ENCODE data around the gene CCDC34. TPM values are rescaled to one million over a fixed set of nuclear protein-coding genes. Genes with fewer than 3 reads are reported as not detected.

Gene CCDC34
- polyA plus RNA-seq, 3 donors from 2014 or later, result 1.3 to 1.6 (median 1.4) TPM

DNA sequence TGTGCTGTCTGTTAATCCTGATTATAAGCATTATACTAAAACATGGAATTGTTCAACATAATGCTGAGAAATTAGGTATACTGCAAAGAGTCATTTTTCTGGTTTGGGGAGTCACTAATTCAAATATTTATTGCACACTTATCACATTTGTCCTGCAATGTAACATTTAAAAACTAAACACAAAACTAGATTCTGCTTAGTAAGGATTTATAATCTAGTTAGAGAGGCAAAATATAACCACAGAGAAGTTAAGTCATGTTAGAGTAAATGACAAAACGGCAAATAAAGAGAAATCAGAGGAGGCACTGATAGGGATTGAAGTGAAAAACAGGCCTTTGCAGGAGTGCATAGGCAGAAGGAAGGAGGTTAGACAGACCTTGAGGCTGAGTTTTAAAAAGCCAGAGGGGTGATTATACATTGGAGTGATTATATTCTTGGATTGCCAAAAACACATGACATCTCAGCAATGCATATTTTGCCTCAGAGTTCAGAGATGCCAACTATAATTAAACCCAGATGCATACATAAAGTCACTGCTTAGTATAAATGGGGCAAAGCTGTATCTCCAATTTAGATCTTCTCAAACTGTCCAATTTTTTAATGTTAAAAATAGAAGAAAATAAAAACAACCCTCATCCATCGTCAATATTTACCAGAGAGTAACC, 49.7 kb downstream of the CCDC34 start:
- Mint-ChIP-seq H3K4me3 (no peak overlapping the region), H3K4me1 (no peaks in the 10 kb centered on the region), H3K9me3 (peaks cover 0 to 2% (median 0%) of the 10 kb centered on the region in 6 donors), H3K36me3 (no peaks in the 10 kb centered on the region), H3K27me3 (ENCODE audit: low read depth in 3 of 3) (peaks cover 0 to 3% (median 0%) of the 10 kb centered on the region in 3 donors), H3K27ac (peak overlapping the region in 1 of 6 donors; percentile 12)
- no peak for DNase-seq

- Mint-ChIP-seq H3K4me1 (no peaks in the 10 kb centered on the region), H3K4me3 (no peak overlapping the region), H3K9me3 (peaks cover 0 to 2% (median 0%) of the 10 kb centered on the region in 6 donors), H3K27me3 (ENCODE audit: low read depth in 3 of 3) (no peaks in the 10 kb centered on the region), H3K36me3 (no peaks in the 10 kb centered on the region), H3K27ac (no peak overlapping the region)
- DNase-seq, result no peak
Observed at GRCh38 chr11:27312110-27312509, 50.9 kb downstream of the CCDC34 start.

- Mint-ChIP-seq H3K4me3 (no peak overlapping the region), H3K36me3 (no peaks in the 10 kb centered on the region), H3K27me3 (ENCODE audit: low read depth in 3 of 3) (peaks cover 0 to 3% (median 0%) of the 10 kb centered on the region in 3 donors), H3K4me1 (no peaks in the 10 kb centered on the region), H3K27ac (no peak overlapping the region), H3K9me3 (peaks cover 0 to 5% (median 0%) of the 10 kb centered on the region in 6 donors)
- DNase-seq, result no peak
Observed at GRCh38 chr11:27310707-27311106, 52.3 kb downstream of the CCDC34 start.

DNA sequence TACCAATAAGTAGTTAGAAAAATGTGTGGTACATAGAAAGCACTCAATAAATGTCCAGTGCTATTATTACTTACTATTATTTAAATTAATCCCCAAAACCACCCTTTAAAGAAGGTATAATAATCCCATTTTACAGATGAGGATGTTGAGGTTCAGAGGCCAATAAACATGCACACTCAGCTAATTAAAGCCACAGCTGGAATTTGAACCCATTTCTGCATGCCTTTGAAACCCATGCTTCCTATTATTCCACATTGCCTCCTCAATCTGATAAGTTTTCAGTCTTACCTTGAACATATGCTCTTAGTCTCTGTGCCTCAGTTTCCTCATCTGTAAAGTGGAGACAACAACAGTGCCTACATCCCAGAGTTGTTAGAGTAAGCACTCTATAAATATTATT, 52.8 kb downstream of the CCDC34 start:
- H3K9me3 Mint-ChIP-seq, result peaks cover 0 to 5% (median under 1%) of the 10 kb centered on the region in 6 donors
- H3K4me3 Mint-ChIP-seq, result no peak overlapping the region
- no peaks in the 10 kb centered on the region for H3K4me1 Mint-ChIP-seq
- H3K27me3 Mint-ChIP-seq (ENCODE audit: low read depth in 3 of 3), result peaks cover 0 to 3% (median 0%) of the 10 kb centered on the region in 3 donors
- H3K27ac Mint-ChIP-seq, result no peak overlapping the region
- no peaks in the 10 kb centered on the region for H3K36me3 Mint-ChIP-seq
- no peak for DNase-seq

DNA sequence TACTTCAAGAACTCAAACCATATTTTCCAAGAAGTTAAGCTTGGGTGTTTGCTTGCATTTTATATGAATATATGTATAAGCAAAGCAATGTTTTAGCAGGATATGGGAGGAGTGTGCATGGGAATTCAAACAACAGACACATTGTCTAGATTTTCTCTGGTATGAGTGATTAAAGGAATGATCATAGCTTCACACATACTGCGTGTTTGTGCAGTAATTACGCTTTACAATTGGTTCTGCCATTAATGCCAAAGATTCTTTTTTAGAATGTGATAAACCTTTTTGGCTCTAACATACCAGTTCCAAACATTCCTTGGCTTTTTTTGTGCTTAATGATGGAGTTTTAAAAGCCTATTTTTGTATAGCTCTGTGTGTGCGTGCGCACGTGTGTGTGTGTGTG, 54.0 kb downstream of the CCDC34 start:
- H3K9me3 Mint-ChIP-seq, result peaks cover 0 to 6% (median under 1%) of the 10 kb centered on the region in 6 donors
- H3K4me3 Mint-ChIP-seq, result no peak overlapping the region
- no peaks in the 10 kb centered on the region for H3K36me3 Mint-ChIP-seq
- no peak overlapping the region for H3K27ac Mint-ChIP-seq
- no peaks in the 10 kb centered on the region for H3K4me1 Mint-ChIP-seq
- DNase-seq, result no peak
- H3K27me3 Mint-ChIP-seq (ENCODE audit: low read depth in 3 of 3), result peaks cover 0 to 3% (median 0%) of the 10 kb centered on the region in 3 donors

DNA sequence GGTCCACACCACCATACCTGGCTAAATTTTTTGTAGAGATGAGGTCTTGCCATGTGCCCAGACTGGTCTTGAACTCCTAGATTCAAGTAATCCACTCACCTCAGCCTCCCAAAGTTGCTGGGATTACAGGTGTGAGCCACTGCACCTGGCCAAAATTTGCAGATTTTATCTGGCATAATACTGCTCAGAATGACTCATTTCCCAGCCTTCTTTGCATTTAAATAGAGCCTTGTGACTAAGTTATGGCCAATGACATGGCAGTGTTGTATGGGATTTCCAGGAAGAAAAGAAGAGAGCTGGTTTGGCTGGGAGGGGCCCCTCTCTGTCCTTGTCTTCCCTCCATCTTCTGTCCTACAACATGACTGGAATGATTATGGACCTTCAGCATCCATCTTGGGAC, 55.8 kb downstream of the CCDC34 start:
- Mint-ChIP-seq H3K27ac (no peak overlapping the region), H3K9me3 (peaks cover 0 to 6% (median 1%) of the 10 kb centered on the region in 6 donors), H3K27me3 (ENCODE audit: low read depth in 3 of 3) (peaks cover 0 to 3% (median 0%) of the 10 kb centered on the region in 3 donors), H3K4me1 (no peaks in the 10 kb centered on the region), H3K4me3 (no peak overlapping the region), H3K36me3 (no peaks in the 10 kb centered on the region)
- no peak for DNase-seq

GRCh38 chr11:27305751-27306150, 57.3 kb downstream of the CCDC34 start:
- Mint-ChIP-seq H3K36me3 (no peaks in the 10 kb centered on the region), H3K9me3 (peaks cover 0 to 8% (median 1%) of the 10 kb centered on the region in 6 donors), H3K4me3 (no peak overlapping the region), H3K27ac (no peak overlapping the region), H3K4me1 (no peaks in the 10 kb centered on the region), H3K27me3 (ENCODE audit: low read depth in 3 of 3) (peaks cover 0 to 3% (median 0%) of the 10 kb centered on the region in 3 donors)
- DNase-seq, result no peak

- H3K4me3 Mint-ChIP-seq, result no peak overlapping the region
- H3K4me1 Mint-ChIP-seq, result no peaks in the 10 kb centered on the region
- no peaks in the 10 kb centered on the region for H3K36me3 Mint-ChIP-seq
- H3K9me3 Mint-ChIP-seq, result peaks cover 0 to 8% (median 3%) of the 10 kb centered on the region in 6 donors
- DNase-seq, result no peak
- H3K27me3 Mint-ChIP-seq (ENCODE audit: low read depth in 3 of 3), result peaks cover 0 to 3% (median 0%) of the 10 kb centered on the region in 3 donors
- H3K27ac Mint-ChIP-seq, result no peak overlapping the region
Observed at GRCh38 chr11:27304514-27304913, 58.5 kb downstream of the CCDC34 start.

GRCh38 chr11:27303903-27304302, 59.1 kb downstream of the CCDC34 start:
- Mint-ChIP-seq H3K27ac (no peak overlapping the region), H3K27me3 (ENCODE audit: low read depth in 3 of 3) (peaks cover 0 to 3% (median 0%) of the 10 kb centered on the region in 3 donors), H3K9me3 (peaks cover 0 to 8% (median 3%) of the 10 kb centered on the region in 6 donors), H3K36me3 (no peaks in the 10 kb centered on the region), H3K4me3 (no peak overlapping the region), H3K4me1 (no peaks in the 10 kb centered on the region)
- DNase-seq, result no peak

GRCh38 chr11:27300974-27301373, 62.0 kb downstream of the CCDC34 start:
- Mint-ChIP-seq H3K36me3 (no peaks in the 10 kb centered on the region), H3K27ac (no peak overlapping the region), H3K9me3 (peaks cover 0 to 8% (median 2%) of the 10 kb centered on the region in 6 donors), H3K4me3 (no peak overlapping the region), H3K4me1 (no peaks in the 10 kb centered on the region), H3K27me3 (ENCODE audit: low read depth in 3 of 3) (no peaks in the 10 kb centered on the region)
- no peak for DNase-seq

DNA sequence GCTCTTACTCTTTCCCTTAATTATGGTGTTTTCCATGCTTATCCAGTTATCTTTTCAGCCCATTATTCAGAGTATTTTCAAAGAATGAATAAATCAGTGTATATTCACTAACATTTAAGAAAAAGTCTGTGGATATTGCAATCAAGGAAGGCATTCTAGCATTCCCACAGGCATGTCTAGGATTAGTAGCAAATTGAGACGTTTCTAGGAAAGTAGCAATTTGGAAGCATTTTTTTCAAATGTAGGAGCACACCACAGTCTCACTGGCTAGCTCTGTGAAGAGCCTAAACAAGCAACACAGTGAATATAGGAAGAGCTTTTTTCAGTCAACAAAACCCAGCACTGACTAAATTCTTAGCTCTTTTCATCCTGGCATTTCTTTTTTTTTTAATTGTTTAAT, 65.4 kb downstream of the CCDC34 start:
- H3K4me1 Mint-ChIP-seq, result no peaks in the 10 kb centered on the region
- no peaks in the 10 kb centered on the region for H3K27me3 Mint-ChIP-seq (ENCODE audit: low read depth in 3 of 3)
- H3K4me3 Mint-ChIP-seq, result no peak overlapping the region
- H3K36me3 Mint-ChIP-seq, result no peaks in the 10 kb centered on the region
- peaks cover 0 to 5% (median 1%) of the 10 kb centered on the region in 6 donors for H3K9me3 Mint-ChIP-seq
- H3K27ac Mint-ChIP-seq, result no peak overlapping the region
- no peak for DNase-seq

GRCh38 chr11:27296497-27296896, 66.5 kb downstream of the CCDC34 start:
- DNase-seq, result no peak
- Mint-ChIP-seq H3K27ac (no peak overlapping the region), H3K36me3 (no peaks in the 10 kb centered on the region), H3K4me3 (no peak overlapping the region), H3K4me1 (no peaks in the 10 kb centered on the region), H3K9me3 (peaks cover 0 to 5% (median 2%) of the 10 kb centered on the region in 6 donors), H3K27me3 (ENCODE audit: low read depth in 3 of 3) (peaks cover 0 to 3% (median 0%) of the 10 kb centered on the region in 3 donors)

- peaks cover 0 to 3% (median 0%) of the 10 kb centered on the region in 3 donors for H3K27me3 Mint-ChIP-seq (ENCODE audit: low read depth in 3 of 3)
- H3K9me3 Mint-ChIP-seq, result peaks cover 0 to 11% (median 2%) of the 10 kb centered on the region in 6 donors
- no peaks in the 10 kb centered on the region for H3K36me3 Mint-ChIP-seq
- no peaks in the 10 kb centered on the region for H3K4me1 Mint-ChIP-seq
- no peak overlapping the region for H3K4me3 Mint-ChIP-seq
- H3K27ac Mint-ChIP-seq, result no peak overlapping the region
- no peak for DNase-seq
Observed at GRCh38 chr11:27295928-27296327, 67.1 kb downstream of the CCDC34 start.

DNA sequence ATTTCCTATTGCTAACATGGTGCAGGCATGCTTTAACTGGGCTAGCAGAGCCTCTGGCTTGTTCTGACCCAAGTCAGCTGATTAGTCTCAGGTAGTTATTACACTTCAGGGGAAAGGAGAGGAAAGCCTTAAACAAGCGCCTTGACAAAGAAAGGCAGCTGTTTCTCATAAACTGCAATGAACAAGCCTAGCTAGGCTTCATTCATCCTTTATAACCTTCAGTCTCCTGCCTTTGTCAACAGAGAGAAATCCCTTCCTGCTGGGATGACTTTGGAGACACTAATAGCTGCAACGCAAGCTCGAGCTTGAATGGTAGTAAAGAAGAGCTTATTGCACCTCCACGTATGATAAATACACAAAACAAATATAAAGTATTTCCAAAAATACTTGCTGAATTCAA, 68.4 kb downstream of the CCDC34 start:
- peaks cover 0 to 3% (median 2%) of the 10 kb centered on the region in 3 donors for H3K27me3 Mint-ChIP-seq (ENCODE audit: low read depth in 3 of 3)
- no peak overlapping the region for H3K4me3 Mint-ChIP-seq
- no peaks in the 10 kb centered on the region for H3K4me1 Mint-ChIP-seq
- H3K36me3 Mint-ChIP-seq, result peaks cover 0 to 2% (median 0%) of the 10 kb centered on the region in 3 donors
- H3K9me3 Mint-ChIP-seq, result peaks cover 0 to 12% (median under 1%) of the 10 kb centered on the region in 6 donors
- no peak for DNase-seq
- H3K27ac Mint-ChIP-seq, result no peak overlapping the region

All from immature natural killer cell (primary cell).